ENCODE measurements around the gene TRIM51. TPM values are rescaled to one million over a fixed set of nuclear protein-coding genes. Genes with fewer than 3 reads are reported as not detected.

TRIM51 gene
- total RNA-seq, 1 donor: not detected

GRCh38 chr11:55895216-55895615 is 12.1 kb downstream of the TRIM51 start:
- no peak for DNase-seq (ENCODE audit: low read depth)
- no peak for TF ChIP-seq CTCF (IDR thresholded peaks at IDR 0.05; ENCODE audit: insufficient read depth, low read depth, low read length)
- no peak overlapping the region for H3K4me3 ChIP-seq (ENCODE audit: low read depth, low read length)

GRCh38 chr11:55902308-55902707 is 19.2 kb downstream of the TRIM51 start:
- no peak for DNase-seq (ENCODE audit: low read depth)
- no peak overlapping the region for H3K4me3 ChIP-seq (ENCODE audit: low read depth, low read length)
- no peak for TF ChIP-seq CTCF (IDR thresholded peaks at IDR 0.05; ENCODE audit: insufficient read depth, low read depth, low read length)

GRCh38 chr11:55914482-55914881 is 31.4 kb downstream of the TRIM51 start, which contains the start of gene OR5W2:
Gene OR5W2 (minus strand): TSS chr11:55914582. CDS start chr11:55914582, 0 bp downstream.
- no peak for DNase-seq (ENCODE audit: low read depth)
- H3K4me3 ChIP-seq (ENCODE audit: low read depth, low read length): no peak within 1 kb of the TSS
- TF ChIP-seq CTCF (IDR thresholded peaks at IDR 0.05; ENCODE audit: insufficient read depth, low read depth, low read length): no peak

GRCh38 chr11:55920537-55920936 is 37.4 kb downstream of the TRIM51 start:
- TF ChIP-seq CTCF (IDR thresholded peaks at IDR 0.05; ENCODE audit: insufficient read depth, low read depth, low read length): no peak
- H3K4me3 ChIP-seq (ENCODE audit: low read depth, low read length): no peak overlapping the region
- no peak for DNase-seq (ENCODE audit: low read depth)

GRCh38 chr11:55936300-55936699 is 53.2 kb downstream of the TRIM51 start, which contains the start of gene OR5I1:
Gene OR5I1 (minus strand): TSS chr11:55936400. CDS start chr11:55936400, 0 bp downstream.
- no peak within 1 kb of the TSS for H3K4me3 ChIP-seq (ENCODE audit: low read depth, low read length)
- no peak for DNase-seq (ENCODE audit: low read depth)
- TF ChIP-seq CTCF (IDR thresholded peaks at IDR 0.05; ENCODE audit: insufficient read depth, low read depth, low read length): no peak

Small RNA genes lying within 50 kb of the gene (small RNA-seq; reads per million reads assigned to genes)
- gene AC036111.3: not detected

Other genes with a start within 250 kb of the TRIM51 start
- not detected in 2 replicates for gene OR4P4, start 248.2 kb upstream of the TRIM51 start, total RNA-seq
- gene OR4S2, start 235.0 kb upstream of the TRIM51 start, total RNA-seq: not detected in 2 replicates
- not detected in 2 replicates for gene OR4C6, start 221.1 kb upstream of the TRIM51 start, total RNA-seq
- not detected in 2 replicates for gene OR5D13, start 109.9 kb upstream of the TRIM51 start, total RNA-seq
- gene OR5D14, start 87.7 kb upstream of the TRIM51 start, total RNA-seq: not detected in 2 replicates
- gene OR5L1, start 71.9 kb upstream of the TRIM51 start, total RNA-seq: not detected in 2 replicates
- not detected in 2 replicates for gene OR5D18, start 63.7 kb upstream of the TRIM51 start, total RNA-seq
- not detected in 2 replicates for gene OR5L2, start 56.1 kb upstream of the TRIM51 start, total RNA-seq
- gene OR5D16, start 44.5 kb upstream of the TRIM51 start, total RNA-seq: not detected in 2 replicates
- not detected in 2 replicates for gene OR5W2, start 31.3 kb downstream of the TRIM51 start, total RNA-seq
- not detected in 2 replicates for gene OR5I1, start 53.1 kb downstream of the TRIM51 start, total RNA-seq
- gene OR10AG1, start 86.6 kb downstream of the TRIM51 start, total RNA-seq: under 0.01 TPM in 1 of 2 replicates, not detected in the other
- not detected in 2 replicates for gene OR5F1, start 111.3 kb downstream of the TRIM51 start, total RNA-seq
- not detected in 2 replicates for gene OR5AS1, start 144.4 kb downstream of the TRIM51 start, total RNA-seq
- gene OR8I2, start 210.0 kb downstream of the TRIM51 start, total RNA-seq: not detected in 2 replicates
- gene OR8H2, start 220.4 kb downstream of the TRIM51 start, total RNA-seq: not detected in 2 replicates
- gene OR8H3, start 239.1 kb downstream of the TRIM51 start, total RNA-seq: not detected in 2 replicates